Lower leg skin (tissue), 3 donors: ENCODE results near the gene P2RY11.

Source experiments
- POLR2A ChIP-seq, 2 donors: fragments of 450-650 bp; IDR thresholded peaks; one replicate each; pipeline ENCODE4 v1.6.1; 2016 to 2017; ENCODE audit warnings: antibody characterized with exemption in 2 of 2, mild to moderate bottlenecking in 1 of 2, moderate library complexity in 1 of 2
- TF ChIP-seq, protein P1 (sequence below), 3 donors: fragments of 450-650 bp; IDR thresholded peaks; one replicate each; pipeline ENCODE4 v1.5.1; 2016; ENCODE audit warnings: antibody characterized with exemption in 3 of 3, mild to moderate bottlenecking in 3 of 3, moderate library complexity in 2 of 3

GRCh38 chr19:10107254-10107653 is 4.2 kb upstream of the P2RY11 start:
- TF ChIP-seq, protein P1, sequence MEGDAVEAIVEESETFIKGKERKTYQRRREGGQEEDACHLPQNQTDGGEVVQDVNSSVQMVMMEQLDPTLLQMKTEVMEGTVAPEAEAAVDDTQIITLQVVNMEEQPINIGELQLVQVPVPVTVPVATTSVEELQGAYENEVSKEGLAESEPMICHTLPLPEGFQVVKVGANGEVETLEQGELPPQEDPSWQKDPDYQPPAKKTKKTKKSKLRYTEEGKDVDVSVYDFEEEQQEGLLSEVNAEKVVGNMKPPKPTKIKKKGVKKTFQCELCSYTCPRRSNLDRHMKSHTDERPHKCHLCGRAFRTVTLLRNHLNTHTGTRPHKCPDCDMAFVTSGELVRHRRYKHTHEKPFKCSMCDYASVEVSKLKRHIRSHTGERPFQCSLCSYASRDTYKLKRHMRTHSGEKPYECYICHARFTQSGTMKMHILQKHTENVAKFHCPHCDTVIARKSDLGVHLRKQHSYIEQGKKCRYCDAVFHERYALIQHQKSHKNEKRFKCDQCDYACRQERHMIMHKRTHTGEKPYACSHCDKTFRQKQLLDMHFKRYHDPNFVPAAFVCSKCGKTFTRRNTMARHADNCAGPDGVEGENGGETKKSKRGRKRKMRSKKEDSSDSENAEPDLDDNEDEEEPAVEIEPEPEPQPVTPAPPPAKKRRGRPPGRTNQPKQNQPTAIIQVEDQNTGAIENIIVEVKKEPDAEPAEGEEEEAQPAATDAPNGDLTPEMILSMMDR (IDR thresholded peaks at IDR 0.05) = no peak
- no peak for TF ChIP-seq POLR2A (IDR thresholded peaks at IDR 0.05)
